HCT116 (cell line): ENCODE results near the gene SND1. TPM values are rescaled to one million over a fixed set of nuclear protein-coding genes. Genes with fewer than 3 reads are reported as not detected.
"Not testable (repeated sequence)": the region's sequence is repeated elsewhere in the genome, so short reads cannot be mapped to it uniquely, and the experiment has no call there.

Source experiments
- ATAC-seq: fragments of 200-7000 bp; cut with Tn5 transposase; 2 replicates; pipeline ENCODE4 v1.9.1; 2020; ENCODE audit warnings: mild to moderate bottlenecking, moderate library complexity
- BruUV-seq: library from RNA; stranded (reverse); fragments of 400-500 nt; replicated peaks from 2 replicates; lab custom pipeline; 2021; lab: Mats Ljungman, UMichigan
- CTCF ChIA-PET: fragments of 300-600 bp; sonication (Branson Sonifier 250); formaldehyde crosslinking; loops from one replicate; lab custom pipeline; 2021; ENCODE audit warnings: antibody characterized with exemption; lab: Charles Lee
- POLR2A ChIA-PET: fragments of 300-600, 350-600 bp; sonication (Branson Sonifier 250); formaldehyde crosslinking; loops from one replicate; lab custom pipeline; 2021; ENCODE audit warnings: antibody characterized with exemption; lab: Charles Lee
- RAD21 ChIA-PET, 2 experiments: fragments of 300-600 bp; sonication (Branson Sonifier 250); formaldehyde crosslinking; loops; one replicate each; lab custom pipeline; 2023; ENCODE audit warnings: low total read pairs in 2 of 2; ENCODE audit not compliant: uncharacterized antibody in 2 of 2, unreplicated experiment in 2 of 2, low non-redundant PET in 1 of 2; lab: Charles Lee
- DNase-seq: peaks from one replicate; pipeline ENCODE4 v3.0.0-alpha.2; 2010; ENCODE audit warnings: low read depth, low spot score
- H2AFZ ChIP-seq: fragments of 200-600 bp; shearing (Covaris generic), sonication (generic); 2 replicates; pipeline ENCODE4 v1.6.1; 2017; ENCODE audit warnings: low read depth, mixed run types, mixed read lengths, antibody characterized with exemption, low read length; ENCODE audit not compliant: poor library complexity, severe bottlenecking
- H3K27ac ChIP-seq: 2 replicates; pipeline ENCODE4 v1.5.1; 2012; ENCODE audit warnings: low read depth, low read length
- H3K27me3 ChIP-seq: fragments of 200-600 bp; sonication (generic); 2 replicates; pipeline ENCODE4 v1.6.1; 2016; ENCODE audit warnings: mixed run types, low read length, mixed read lengths; ENCODE audit not compliant: insufficient read depth
- H3K36me3 ChIP-seq, 2 experiments: fragments of 200-500 bp in 1 of 2; fragments of 200-600 bp in 1 of 2; sonication (Bioruptor generic) in 1 of 2; sonication (generic) in 1 of 2; 2 replicates each; pipeline versions ENCODE4 v1.5.1 to v1.6.1; 2014 to 2016; ENCODE audit warnings: low read length in 2 of 2, inconsistent platforms in 1 of 2, mixed read lengths in 1 of 2, mixed run types in 1 of 2; ENCODE audit not compliant: insufficient read depth in 2 of 2, control insufficient read depth in 1 of 2
- H3K4me1 ChIP-seq, 2 experiments: fragments of 200-600 bp in 1 of 2; sonication (generic) in 1 of 2; 2 replicates each; pipeline versions ENCODE4 v1.5.1 to v1.6.1; 2012 to 2017; ENCODE audit warnings: low read length in 2 of 2, inconsistent platforms in 1 of 2, mild to moderate bottlenecking in 1 of 2, mixed read lengths in 1 of 2, mixed run types in 1 of 2, moderate library complexity in 1 of 2; ENCODE audit not compliant: insufficient read depth in 2 of 2, control insufficient read depth in 1 of 2
- H3K4me2 ChIP-seq: fragments of 200-600 bp; sonication (generic); 2 replicates; pipeline ENCODE4 v1.6.1; 2017; ENCODE audit warnings: mixed run types, low read length, mixed read lengths
- H3K4me3 ChIP-seq, 2 experiments: fragments of 200-600 bp in 1 of 2; sonication (generic) in 1 of 2; replicated peaks in 1 of 2; 2 replicates each; pipeline ENCODE4 v1.5.1; 2011 to 2016; ENCODE audit warnings: low read length in 2 of 2, control low read depth in 1 of 2, low read depth in 1 of 2, mild to moderate bottlenecking in 1 of 2, mixed read lengths in 1 of 2, mixed run types in 1 of 2
- H3K79me2 ChIP-seq: fragments of 200-600 bp; sonication (generic); 2 replicates; pipeline ENCODE4 v1.6.1; 2017; ENCODE audit warnings: mild to moderate bottlenecking, mixed run types, low read length, moderate library complexity, mixed read lengths; ENCODE audit not compliant: insufficient read depth
- H3K9ac ChIP-seq: fragments of 200-600 bp; sonication (generic); 2 replicates; pipeline ENCODE4 v1.6.1; 2016; ENCODE audit warnings: low read length, mixed read lengths
- H3K9me2 ChIP-seq: fragments of 200-600 bp; sonication (generic), shearing (Covaris generic); 2 replicates; pipeline ENCODE4 v1.6.1; 2017; ENCODE audit warnings: mixed run types, mild to moderate bottlenecking, moderate library complexity; ENCODE audit not compliant: insufficient read depth
- H3K9me3 ChIP-seq, 2 experiments: fragments of 200-500 bp in 1 of 2; fragments of 200-600 bp in 1 of 2; sonication (Bioruptor generic) in 1 of 2; sonication (generic) in 1 of 2; 2 replicates each; pipeline ENCODE4 v1.6.1; 2014 to 2017; ENCODE audit warnings: low read length in 2 of 2, mixed read lengths in 2 of 2, inconsistent platforms in 1 of 2, low read depth in 1 of 2, mild to moderate bottlenecking in 1 of 2, mixed run types in 1 of 2, moderate library complexity in 1 of 2; ENCODE audit not compliant: control insufficient read depth in 1 of 2, insufficient read depth in 1 of 2
- H4K20me1 ChIP-seq: fragments of 200-600 bp; sonication (generic), shearing (Covaris generic); 2 replicates; pipeline ENCODE4 v1.6.1; 2017; ENCODE audit warnings: mixed run types, mild to moderate bottlenecking, moderate library complexity; ENCODE audit not compliant: insufficient read depth
- CEBPB ChIP-seq: IDR thresholded peaks from 2 replicates; pipeline ENCODE4 v1.6.1; 2012; ENCODE audit warnings: low read depth
- EZH2 ChIP-seq: fragments of 200-600 bp; sonication (generic); IDR thresholded peaks from 2 replicates; pipeline ENCODE4 v1.6.1; 2017; ENCODE audit warnings: antibody characterized with exemption, mixed run types
- EZH2phosphoT487 ChIP-seq: fragments of 200-600 bp; IDR thresholded peaks from 2 replicates; pipeline ENCODE4 v1.6.1; 2018; ENCODE audit warnings: antibody characterized with exemption, borderline replicate concordance
- FOSL1 ChIP-seq: IDR thresholded peaks from 2 replicates; pipeline ENCODE4 v1.6.1; 2012; ENCODE audit warnings: low read depth
- JUND ChIP-seq: IDR thresholded peaks from 2 replicates; pipeline ENCODE4 v1.6.1; 2012
- POLR2A ChIP-seq: IDR thresholded peaks from 2 replicates; pipeline ENCODE4 v1.7.0; 2011; ENCODE audit warnings: borderline replicate concordance; ENCODE audit not compliant: insufficient read depth, insufficient read length; ENCODE audit errors: extremely low read depth
- POLR2AphosphoS5 ChIP-seq: IDR thresholded peaks from 2 replicates; pipeline ENCODE4 v1.6.1; 2011; ENCODE audit warnings: mild to moderate bottlenecking, low read depth, low read length, moderate library complexity
- RAD21 ChIP-seq: IDR thresholded peaks from 2 replicates; pipeline ENCODE4 v1.6.1; 2012; ENCODE audit warnings: low read depth, mild to moderate bottlenecking
- SP1 ChIP-seq: IDR thresholded peaks from 2 replicates; pipeline ENCODE4 v1.6.1; 2012; ENCODE audit warnings: low read depth
- SRF ChIP-seq: IDR thresholded peaks from 2 replicates; pipeline ENCODE4 v1.6.1; 2012; ENCODE audit warnings: low read depth
- YY1 ChIP-seq: IDR thresholded peaks from 2 replicates; pipeline ENCODE4 v1.6.1; 2011; ENCODE audit warnings: low read length, low read depth, moderate library complexity, mild to moderate bottlenecking; ENCODE audit not compliant: insufficient replicate concordance; ENCODE audit errors: extremely low read depth
- ZFX ChIP-seq: fragments of 450-650 bp; IDR thresholded peaks from 2 replicates; pipeline ENCODE4 v1.6.1; 2017
- intact Hi-C: fragments of 100-400 bp; cut with micrococcal nuclease; formaldehyde crosslinking; loops from 2 replicates; pipeline ENCODE4 v1.10.0; 2022
- total RNA-seq: library from RNA; stranded (reverse); gene quantifications from one replicate; pipeline ENCODE4 v1.2.1, GENCODE V29; 2021; ENCODE audit not compliant: unreplicated experiment
- TF ChIP-seq, protein P1 (sequence below): IDR thresholded peaks from 2 replicates; pipeline ENCODE4 v1.6.1; 2012
- TF ChIP-seq, protein P2 (sequence below): IDR thresholded peaks from 2 replicates; pipeline ENCODE4 v1.6.1; 2012
- TF ChIP-seq, protein P3 (sequence below): IDR thresholded peaks from 2 replicates; pipeline ENCODE4 v1.6.1; 2012; ENCODE audit warnings: low read depth
- TF ChIP-seq, protein P4 (sequence below), 3 experiments: fragments of 200-600 bp in 1 of 3; sonication (generic) in 1 of 3; IDR thresholded peaks in 2 of 3; conservative IDR thresholded peaks in 1 of 3; 2 replicates each; pipeline ENCODE4 v1.5.1; 2012 to 2017; ENCODE audit warnings: low read depth in 2 of 3, low read length in 2 of 3, antibody characterized with exemption in 1 of 3, borderline replicate concordance in 1 of 3, control low read depth in 1 of 3, mild to moderate bottlenecking in 1 of 3, mixed read lengths in 1 of 3, mixed run types in 1 of 3, moderate library complexity in 1 of 3; ENCODE audit not compliant: insufficient read depth in 1 of 3

The SND1 gene
- total RNA-seq, 1 experiment from 2014 or later, result 169 TPM

DNA sequence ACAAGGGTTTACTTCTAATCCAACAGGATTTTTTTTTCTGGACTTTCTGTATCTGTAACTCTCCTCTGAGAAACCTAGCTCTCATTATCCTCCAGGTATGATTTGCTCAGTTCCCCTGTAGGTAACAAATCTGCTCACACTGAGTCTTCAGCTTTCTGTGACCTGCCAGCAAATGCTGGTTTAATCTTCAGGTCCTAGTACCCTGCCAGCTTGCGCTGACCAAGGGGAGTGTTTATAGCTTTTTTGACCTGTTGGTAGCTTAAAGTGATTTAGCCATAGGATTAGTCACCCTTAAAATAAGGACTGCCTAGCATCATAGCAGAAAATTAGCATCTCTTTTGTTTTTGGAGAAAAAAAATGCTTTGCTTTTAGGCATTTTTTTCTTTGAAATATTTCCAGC, 22.4 kb downstream of the SND1 start:
- TF ChIP-seq POLR2AphosphoS5, result no peak
- no peak for TF ChIP-seq RAD21
- TF ChIP-seq EZH2, result no peak
- no peak for TF ChIP-seq YY1
- no peak for TF ChIP-seq EZH2phosphoT487
- no peak for TF ChIP-seq JUND
- TF ChIP-seq, protein P1, sequence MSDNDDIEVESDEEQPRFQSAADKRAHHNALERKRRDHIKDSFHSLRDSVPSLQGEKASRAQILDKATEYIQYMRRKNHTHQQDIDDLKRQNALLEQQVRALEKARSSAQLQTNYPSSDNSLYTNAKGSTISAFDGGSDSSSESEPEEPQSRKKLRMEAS, result no peak
- no peak for TF ChIP-seq SRF
- TF ChIP-seq FOSL1, result no peak
- no peak for TF ChIP-seq CEBPB
- no peak for TF ChIP-seq POLR2A
- TF ChIP-seq ZFX, result no peak
- no peak for TF ChIP-seq SP1
- TF ChIP-seq, protein P2, sequence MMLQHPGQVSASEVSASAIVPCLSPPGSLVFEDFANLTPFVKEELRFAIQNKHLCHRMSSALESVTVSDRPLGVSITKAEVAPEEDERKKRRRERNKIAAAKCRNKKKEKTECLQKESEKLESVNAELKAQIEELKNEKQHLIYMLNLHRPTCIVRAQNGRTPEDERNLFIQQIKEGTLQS, result no peak
- TF ChIP-seq, protein P3, sequence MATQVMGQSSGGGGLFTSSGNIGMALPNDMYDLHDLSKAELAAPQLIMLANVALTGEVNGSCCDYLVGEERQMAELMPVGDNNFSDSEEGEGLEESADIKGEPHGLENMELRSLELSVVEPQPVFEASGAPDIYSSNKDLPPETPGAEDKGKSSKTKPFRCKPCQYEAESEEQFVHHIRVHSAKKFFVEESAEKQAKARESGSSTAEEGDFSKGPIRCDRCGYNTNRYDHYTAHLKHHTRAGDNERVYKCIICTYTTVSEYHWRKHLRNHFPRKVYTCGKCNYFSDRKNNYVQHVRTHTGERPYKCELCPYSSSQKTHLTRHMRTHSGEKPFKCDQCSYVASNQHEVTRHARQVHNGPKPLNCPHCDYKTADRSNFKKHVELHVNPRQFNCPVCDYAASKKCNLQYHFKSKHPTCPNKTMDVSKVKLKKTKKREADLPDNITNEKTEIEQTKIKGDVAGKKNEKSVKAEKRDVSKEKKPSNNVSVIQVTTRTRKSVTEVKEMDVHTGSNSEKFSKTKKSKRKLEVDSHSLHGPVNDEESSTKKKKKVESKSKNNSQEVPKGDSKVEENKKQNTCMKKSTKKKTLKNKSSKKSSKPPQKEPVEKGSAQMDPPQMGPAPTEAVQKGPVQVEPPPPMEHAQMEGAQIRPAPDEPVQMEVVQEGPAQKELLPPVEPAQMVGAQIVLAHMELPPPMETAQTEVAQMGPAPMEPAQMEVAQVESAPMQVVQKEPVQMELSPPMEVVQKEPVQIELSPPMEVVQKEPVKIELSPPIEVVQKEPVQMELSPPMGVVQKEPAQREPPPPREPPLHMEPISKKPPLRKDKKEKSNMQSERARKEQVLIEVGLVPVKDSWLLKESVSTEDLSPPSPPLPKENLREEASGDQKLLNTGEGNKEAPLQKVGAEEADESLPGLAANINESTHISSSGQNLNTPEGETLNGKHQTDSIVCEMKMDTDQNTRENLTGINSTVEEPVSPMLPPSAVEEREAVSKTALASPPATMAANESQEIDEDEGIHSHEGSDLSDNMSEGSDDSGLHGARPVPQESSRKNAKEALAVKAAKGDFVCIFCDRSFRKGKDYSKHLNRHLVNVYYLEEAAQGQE, result no peak
- TF ChIP-seq, protein P4, sequence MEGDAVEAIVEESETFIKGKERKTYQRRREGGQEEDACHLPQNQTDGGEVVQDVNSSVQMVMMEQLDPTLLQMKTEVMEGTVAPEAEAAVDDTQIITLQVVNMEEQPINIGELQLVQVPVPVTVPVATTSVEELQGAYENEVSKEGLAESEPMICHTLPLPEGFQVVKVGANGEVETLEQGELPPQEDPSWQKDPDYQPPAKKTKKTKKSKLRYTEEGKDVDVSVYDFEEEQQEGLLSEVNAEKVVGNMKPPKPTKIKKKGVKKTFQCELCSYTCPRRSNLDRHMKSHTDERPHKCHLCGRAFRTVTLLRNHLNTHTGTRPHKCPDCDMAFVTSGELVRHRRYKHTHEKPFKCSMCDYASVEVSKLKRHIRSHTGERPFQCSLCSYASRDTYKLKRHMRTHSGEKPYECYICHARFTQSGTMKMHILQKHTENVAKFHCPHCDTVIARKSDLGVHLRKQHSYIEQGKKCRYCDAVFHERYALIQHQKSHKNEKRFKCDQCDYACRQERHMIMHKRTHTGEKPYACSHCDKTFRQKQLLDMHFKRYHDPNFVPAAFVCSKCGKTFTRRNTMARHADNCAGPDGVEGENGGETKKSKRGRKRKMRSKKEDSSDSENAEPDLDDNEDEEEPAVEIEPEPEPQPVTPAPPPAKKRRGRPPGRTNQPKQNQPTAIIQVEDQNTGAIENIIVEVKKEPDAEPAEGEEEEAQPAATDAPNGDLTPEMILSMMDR (IDR thresholded peaks at IDR 0.05 in 2 of 3, conservative IDR thresholded peaks at IDR 0.05 in 1 of 3; ENCODE audit: borderline replicate concordance in 1 of 3, insufficient read depth in 1 of 3, low read depth in 2 of 3, low read length in 2 of 3), result no peak
- H3K27ac ChIP-seq, result no peak overlapping the region
- H4K20me1 ChIP-seq, result peaks cover 41% of the 10 kb centered on the region

DNA sequence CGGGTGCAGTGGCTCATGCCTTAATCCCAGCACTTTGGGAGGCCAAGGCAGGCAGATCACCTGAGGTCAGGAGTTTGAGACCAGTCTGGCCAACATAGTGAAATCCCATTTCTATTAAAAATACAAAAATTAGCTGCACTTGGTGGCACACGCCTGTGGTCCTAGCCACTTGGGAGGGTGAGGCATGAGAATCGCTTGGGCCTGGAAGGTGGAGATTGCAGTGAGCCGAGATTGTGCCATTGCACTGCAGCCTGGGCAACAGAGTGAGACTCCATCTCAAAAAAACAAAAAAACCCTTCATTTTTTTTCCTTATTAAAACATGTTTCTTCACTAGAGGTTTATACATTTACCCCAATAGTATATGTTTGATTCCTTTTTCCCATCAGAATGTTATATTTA, 22.9 kb downstream of the SND1 start:
- CTCF ChIA-PET, result interaction anchor here (1.3 kb wide), 1 partner anchor 534 kb away, joined by 4 read pairs; no protein-coding TSS in a partner anchor
- Histone ChIP-seq H3K9me3 (peaks cover 0 to 10% of the 10 kb centered on the region in 2 experiments; a peak in 1 of 4 replicates), H3K79me2 (peaks cover 100% of the 10 kb centered on the region), H3K36me3 (peaks cover 7 to 29% of the 10 kb centered on the region in 2 experiments; a peak in 3 of 4 replicates), H4K20me1 (peaks cover 38% of the 10 kb centered on the region)
- BruUV-seq, H3K4me3 ChIP-seq, RAD21 ChIA-PET, H3K27me3 ChIP-seq, H3K4me2 ChIP-seq, H3K9ac ChIP-seq, H3K9me2 ChIP-seq, H3K27ac ChIP-seq, H3K4me1 ChIP-seq, intact Hi-C loops, H2AFZ ChIP-seq, DNase-seq, POLR2A ChIA-PET, ATAC-seq: not testable (repeated sequence)

More for the DNA sequence above, 22.4 kb downstream of the SND1 start:
- no peak for ATAC-seq
- Histone ChIP-seq H3K4me3 (no peak overlapping the region), H3K4me1 (no peaks in the 10 kb centered on the region), H3K9me3 (peaks cover 0 to 6% of the 10 kb centered on the region in 2 experiments; a peak in 1 of 4 replicates), H3K36me3 (peaks cover 9 to 27% of the 10 kb centered on the region in 2 experiments; a peak in 3 of 4 replicates), H2AFZ (no peak overlapping the region), H3K4me2 (no peak overlapping the region), H3K9me2 (no peaks in the 10 kb centered on the region), H3K9ac (no peak overlapping the region), H3K27me3 (no peaks in the 10 kb centered on the region), H3K79me2 (peaks cover 100% of the 10 kb centered on the region)
- ChIA-PET RAD21 (no interaction called here), POLR2A (no interaction called here), CTCF (interaction anchor here (1.3 kb wide), 1 partner anchor 535 kb away, joined by 4 read pairs; no protein-coding TSS in a partner anchor)
- intact Hi-C loops, result no loop called here
- DNase-seq, result no peak
- BruUV-seq, result no TSS peak
